Cardiac muscle cell (in vitro differentiated cells and primary cell): ENCODE results near the gene IFNGR1. TPM values are rescaled to one million over a fixed set of nuclear protein-coding genes. Genes with fewer than 3 reads are reported as not detected.
A peak's percentile ranks its signal among the peaks of the same experiment; 100 is the strongest.

Experiments
- DNase-seq, 2 donors: peaks; one replicate each; pipeline versions ENCODE4 v3.0.0 to v3.0.0-alpha.2; 2010 to 2017; ENCODE audit warnings: low read depth in 1 of 2, low spot score in 1 of 2
- H3K27ac ChIP-seq: fragments of 200-600 bp; sonication (generic); 2 replicates; pipeline ENCODE4 v1.5.1; 2016
- H3K27me3 ChIP-seq: fragments of 200-600 bp; sonication (generic); 2 replicates; pipeline ENCODE4 v1.6.0; 2016; ENCODE audit warnings: control low read depth
- H3K36me3 ChIP-seq: fragments of 200-600 bp; sonication (generic); 2 replicates; pipeline ENCODE4 v1.5.1; 2016; ENCODE audit warnings: control low read depth
- H3K4me1 ChIP-seq: fragments of 200-600 bp; sonication (generic); 2 replicates; pipeline ENCODE4 v1.8.1; 2017; ENCODE audit warnings: low read depth, mild to moderate bottlenecking, mixed run types
- H3K4me3 ChIP-seq: fragments of 200-600 bp; sonication (generic); 2 replicates; pipeline ENCODE4 v1.5.1; 2016; ENCODE audit warnings: mild to moderate bottlenecking
- H3K9me3 ChIP-seq: fragments of 200-600 bp; sonication (generic); 2 replicates; pipeline ENCODE4 v1.5.1; 2017; ENCODE audit warnings: low read depth, mild to moderate bottlenecking, control low read depth
- polyA plus RNA-seq: library from polyadenylated mRNA; unstranded; fragments of >200 nt; fragmentation: Nextera tagmentation; extraction: Ambion mirVana; gene quantifications from 2 replicates; pipeline ENCODE4 v1.2.1, GENCODE V29; 2016
- total RNA-seq: library from RNA; depleted of rRNA; stranded (reverse); fragments of >200 nt; gene quantifications from 2 replicates; pipeline ENCODE4 v1.2.3, GENCODE V29; 2016
- TF ChIP-seq, protein P1 (sequence below): IDR thresholded peaks from 2 replicates; pipeline ENCODE4 v1.5.1; 2012; ENCODE audit warnings: low read depth, mild to moderate bottlenecking, low read length

IFNGR1 gene
- total and polyA plus RNA-seq, 2 experiments from 2014 or later = 23.2 to 36.9 TPM

DNA sequence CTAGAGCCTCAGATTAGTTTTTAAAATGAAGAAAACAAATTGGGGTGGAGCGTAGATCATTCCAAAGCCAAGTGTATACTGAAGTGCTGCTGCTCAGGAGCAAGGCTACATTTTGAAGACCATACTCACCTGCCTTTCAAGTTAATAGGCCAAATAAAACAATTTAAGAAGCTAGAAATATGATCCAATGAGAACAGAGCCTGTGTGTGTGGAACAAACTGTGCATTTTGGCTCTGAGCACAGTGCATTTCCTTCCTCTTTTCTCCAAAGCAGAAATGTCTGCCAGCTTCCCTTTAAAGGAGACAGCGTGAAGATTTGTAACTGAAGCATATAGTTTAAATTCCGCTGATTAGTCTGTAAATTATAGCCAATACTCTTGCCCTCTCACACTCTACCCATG, 3.2 kb upstream of the IFNGR1 start:
- Histone ChIP-seq H3K27me3 (no peaks in the 10 kb centered on the region), H3K4me1 (peaks cover 8% of the 10 kb centered on the region), H3K27ac (no peak overlapping the region), H3K4me3 (no peak overlapping the region), H3K9me3 (no peaks in the 10 kb centered on the region), H3K36me3 (no peaks in the 10 kb centered on the region)
- TF ChIP-seq, protein P1, sequence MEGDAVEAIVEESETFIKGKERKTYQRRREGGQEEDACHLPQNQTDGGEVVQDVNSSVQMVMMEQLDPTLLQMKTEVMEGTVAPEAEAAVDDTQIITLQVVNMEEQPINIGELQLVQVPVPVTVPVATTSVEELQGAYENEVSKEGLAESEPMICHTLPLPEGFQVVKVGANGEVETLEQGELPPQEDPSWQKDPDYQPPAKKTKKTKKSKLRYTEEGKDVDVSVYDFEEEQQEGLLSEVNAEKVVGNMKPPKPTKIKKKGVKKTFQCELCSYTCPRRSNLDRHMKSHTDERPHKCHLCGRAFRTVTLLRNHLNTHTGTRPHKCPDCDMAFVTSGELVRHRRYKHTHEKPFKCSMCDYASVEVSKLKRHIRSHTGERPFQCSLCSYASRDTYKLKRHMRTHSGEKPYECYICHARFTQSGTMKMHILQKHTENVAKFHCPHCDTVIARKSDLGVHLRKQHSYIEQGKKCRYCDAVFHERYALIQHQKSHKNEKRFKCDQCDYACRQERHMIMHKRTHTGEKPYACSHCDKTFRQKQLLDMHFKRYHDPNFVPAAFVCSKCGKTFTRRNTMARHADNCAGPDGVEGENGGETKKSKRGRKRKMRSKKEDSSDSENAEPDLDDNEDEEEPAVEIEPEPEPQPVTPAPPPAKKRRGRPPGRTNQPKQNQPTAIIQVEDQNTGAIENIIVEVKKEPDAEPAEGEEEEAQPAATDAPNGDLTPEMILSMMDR = no peak
- peak in 1 of 2 donors; percentile 57 for DNase-seq

DNA sequence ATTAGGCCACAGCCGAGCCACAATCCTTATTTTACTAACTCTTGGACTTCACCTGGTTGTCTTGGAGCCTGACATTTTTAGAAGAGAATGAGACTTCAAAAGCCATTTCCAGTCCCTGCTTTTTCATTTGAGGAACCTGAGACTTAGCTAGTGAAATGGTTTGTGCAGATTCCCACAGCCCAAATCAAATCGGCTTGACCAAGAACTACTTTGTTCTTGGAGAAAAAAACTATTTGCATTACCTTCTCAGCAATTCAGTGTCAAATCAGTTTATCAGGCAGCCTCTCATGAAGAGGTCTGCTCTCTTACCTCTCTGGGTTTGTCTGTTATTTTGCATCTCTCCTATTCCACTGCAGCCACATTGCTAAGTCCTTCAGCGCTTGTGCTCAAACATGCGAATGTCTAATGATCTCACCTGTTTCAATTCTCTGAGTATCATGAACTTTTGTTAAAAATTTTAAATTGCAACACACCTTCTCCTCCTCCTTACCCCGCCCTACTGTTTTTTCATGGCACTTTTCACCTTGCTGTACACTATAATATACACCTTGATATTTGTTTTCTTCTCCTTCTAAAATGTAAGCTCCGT, 573 bp upstream of the IFNGR1 start:
- Histone ChIP-seq H3K4me3 (peak overlapping the region; percentile 49), H3K27me3 (no peaks in the 10 kb centered on the region), H3K9me3 (no peaks in the 10 kb centered on the region), H3K27ac (peak overlapping the region; percentile 85), H3K36me3 (no peaks in the 10 kb centered on the region), H3K4me1 (peaks cover 25% of the 10 kb centered on the region)
- no peak for DNase-seq
- TF ChIP-seq, protein P1 = no peak

DNA sequence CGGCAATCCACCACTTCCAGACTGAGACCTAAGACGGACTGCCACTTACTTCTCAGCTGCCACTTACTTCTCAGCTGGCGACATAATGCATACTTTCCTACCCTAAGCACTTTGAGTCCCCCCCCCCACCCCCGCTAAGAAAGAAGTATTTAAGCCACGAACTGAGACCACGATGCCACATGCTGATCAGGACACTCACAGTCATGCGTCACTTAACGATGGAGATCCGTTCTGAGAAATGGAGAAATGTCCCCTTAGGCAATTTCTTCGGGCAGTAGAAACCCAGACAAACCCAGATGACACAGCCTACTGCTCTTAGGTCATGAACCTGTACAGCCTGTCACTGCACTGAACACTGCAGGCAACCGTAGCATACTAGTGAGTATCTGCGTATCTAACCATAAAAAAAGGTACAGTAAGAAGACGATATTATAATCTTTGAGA, 690 bp downstream of the IFNGR1 start:
- H3K27me3 ChIP-seq = no peaks in the 10 kb centered on the region
- TF ChIP-seq, protein P1 = no peak
- H3K9me3 ChIP-seq = no peaks in the 10 kb centered on the region
- peak overlapping the region; percentile 85 for H3K27ac ChIP-seq
- H3K36me3 ChIP-seq = no peaks in the 10 kb centered on the region
- H3K4me3 ChIP-seq = peak overlapping the region; percentile 49
- peaks cover 25% of the 10 kb centered on the region for H3K4me1 ChIP-seq
- DNase-seq = peak; percentile 33 to 37

DNA sequence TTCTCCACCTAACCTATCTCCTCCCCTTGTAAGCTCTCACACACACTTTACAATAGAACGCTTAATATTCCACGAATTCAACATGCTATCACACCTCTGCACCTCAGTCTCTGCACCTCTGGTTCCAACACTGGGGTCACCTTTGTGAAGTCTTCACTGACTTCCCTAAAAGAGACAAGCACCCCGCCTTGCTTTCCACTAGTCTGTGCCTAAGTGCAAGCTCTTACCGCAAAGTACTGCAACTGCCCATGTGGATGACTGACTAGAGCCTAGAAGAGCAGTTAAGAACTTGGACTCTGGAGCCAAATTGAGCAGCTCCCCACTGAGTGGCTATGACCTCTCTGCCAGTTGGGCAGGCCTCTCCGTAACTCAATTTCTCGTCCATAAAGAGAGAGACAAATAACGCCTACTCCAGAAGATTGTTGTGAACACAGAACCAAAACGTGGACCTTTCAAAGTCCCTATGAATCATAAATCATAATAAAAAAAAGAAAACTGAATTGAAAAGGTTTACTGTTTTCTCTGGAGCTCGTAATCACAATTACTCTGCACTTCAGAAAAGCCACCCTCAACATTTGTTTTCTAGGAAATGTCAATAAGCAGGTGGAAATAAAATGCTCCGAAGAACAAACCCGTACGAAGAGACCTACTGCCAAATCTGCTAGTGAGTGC, 1.2 kb downstream of the IFNGR1 start:
- H3K27me3 ChIP-seq = no peaks in the 10 kb centered on the region

DNA sequence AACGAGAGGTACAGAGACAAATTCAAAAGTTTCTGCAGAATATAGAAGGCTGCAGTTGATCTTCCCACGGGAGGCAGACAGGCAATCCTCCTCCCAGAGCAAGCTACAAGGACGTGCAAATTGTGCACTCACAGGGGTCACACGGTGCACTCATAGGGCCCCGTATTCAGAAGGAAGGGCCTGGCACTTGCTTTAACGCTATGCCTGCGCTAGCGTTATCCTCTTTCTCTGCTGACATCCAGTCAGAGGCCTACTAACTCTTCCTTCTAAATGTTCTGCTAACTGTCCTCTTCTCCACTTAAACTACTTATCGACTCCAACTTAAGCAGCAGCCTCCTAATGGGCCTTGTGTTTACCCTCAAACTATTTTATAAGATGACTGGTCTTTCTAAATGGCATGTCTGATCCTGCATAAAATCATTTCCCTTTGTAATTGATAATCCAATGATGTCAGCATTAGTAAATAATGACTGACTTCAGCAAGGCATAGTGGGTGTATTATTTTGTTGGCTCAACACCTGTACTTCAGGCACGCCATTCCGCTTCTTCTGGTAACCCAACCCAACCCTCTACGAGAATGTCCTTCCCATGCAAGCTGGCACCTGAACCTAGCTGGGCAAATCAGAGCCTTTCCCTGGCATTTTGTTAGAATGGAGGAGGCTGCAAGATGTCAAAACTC, 2.2 kb downstream of the IFNGR1 start:
- TF ChIP-seq, protein P1 = no peak
- no peaks in the 10 kb centered on the region for H3K36me3 ChIP-seq
- no peak for DNase-seq
- peaks cover 25% of the 10 kb centered on the region for H3K4me1 ChIP-seq
- peak overlapping the region; percentile 49 for H3K4me3 ChIP-seq
- H3K9me3 ChIP-seq = no peaks in the 10 kb centered on the region
- H3K27ac ChIP-seq = peak overlapping the region; percentile 25
- H3K27me3 ChIP-seq = no peaks in the 10 kb centered on the region

More for the DNA sequence above, 1.2 kb downstream of the IFNGR1 start:
- Histone ChIP-seq H3K4me1 (peaks cover 25% of the 10 kb centered on the region), H3K27ac (peak overlapping the region; percentile 85), H3K4me3 (peak overlapping the region; percentile 49), H3K9me3 (no peaks in the 10 kb centered on the region), H3K36me3 (no peaks in the 10 kb centered on the region)
- TF ChIP-seq, protein P1 = no peak
- no peak for DNase-seq
